Measurements from ENCODE around the gene CCDC27. TPM values are rescaled to one million over a fixed set of nuclear protein-coding genes. Genes with fewer than 3 reads are reported as not detected.

CCDC27 gene
- polyA plus RNA-seq, 1 experiment = not detected

DNA sequence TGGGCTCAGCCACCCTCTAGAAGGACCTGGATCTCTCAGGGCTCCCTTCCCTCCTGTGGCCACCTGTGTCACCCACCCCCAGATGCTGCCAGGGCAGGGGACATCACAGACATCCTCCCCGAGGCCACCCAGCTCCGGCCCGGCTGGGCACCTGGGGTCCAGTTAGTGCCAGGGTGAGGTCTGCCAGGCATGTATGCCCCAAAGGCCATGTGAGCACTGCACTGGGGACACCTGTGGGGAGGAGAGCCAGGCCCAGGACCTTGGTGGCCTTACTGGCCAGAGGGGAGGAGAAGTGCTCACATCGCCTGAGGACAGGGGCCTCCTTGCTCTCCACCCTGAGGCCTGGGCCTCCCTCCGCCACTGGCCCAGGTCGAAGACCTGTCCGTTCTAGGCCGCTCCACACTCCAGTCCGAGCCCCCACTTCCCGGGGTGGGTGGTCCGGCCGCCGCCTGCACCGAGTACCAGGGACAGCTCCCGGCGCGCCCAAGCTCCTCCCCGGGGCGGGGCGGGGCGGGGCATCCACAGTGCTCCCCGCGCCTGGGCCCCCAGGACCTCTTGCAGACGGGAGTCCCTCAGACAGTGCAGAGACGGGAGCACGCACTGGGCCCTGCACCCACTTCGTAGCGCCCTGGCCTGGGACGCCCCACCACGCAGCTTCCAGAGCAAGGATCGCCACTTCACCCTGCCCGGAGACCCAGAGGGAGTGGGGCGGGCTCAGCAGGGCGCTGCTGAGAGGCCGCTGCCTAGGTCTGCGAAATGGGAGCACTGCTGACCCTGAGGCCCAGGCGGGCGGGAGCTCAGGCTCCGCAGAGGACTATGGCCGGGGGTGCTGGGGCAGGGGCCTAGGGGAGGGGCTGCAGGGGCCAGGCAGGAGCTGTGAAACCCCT lies 34.3 kb upstream of the CCDC27 start:
- TF ChIP-seq, protein P1, sequence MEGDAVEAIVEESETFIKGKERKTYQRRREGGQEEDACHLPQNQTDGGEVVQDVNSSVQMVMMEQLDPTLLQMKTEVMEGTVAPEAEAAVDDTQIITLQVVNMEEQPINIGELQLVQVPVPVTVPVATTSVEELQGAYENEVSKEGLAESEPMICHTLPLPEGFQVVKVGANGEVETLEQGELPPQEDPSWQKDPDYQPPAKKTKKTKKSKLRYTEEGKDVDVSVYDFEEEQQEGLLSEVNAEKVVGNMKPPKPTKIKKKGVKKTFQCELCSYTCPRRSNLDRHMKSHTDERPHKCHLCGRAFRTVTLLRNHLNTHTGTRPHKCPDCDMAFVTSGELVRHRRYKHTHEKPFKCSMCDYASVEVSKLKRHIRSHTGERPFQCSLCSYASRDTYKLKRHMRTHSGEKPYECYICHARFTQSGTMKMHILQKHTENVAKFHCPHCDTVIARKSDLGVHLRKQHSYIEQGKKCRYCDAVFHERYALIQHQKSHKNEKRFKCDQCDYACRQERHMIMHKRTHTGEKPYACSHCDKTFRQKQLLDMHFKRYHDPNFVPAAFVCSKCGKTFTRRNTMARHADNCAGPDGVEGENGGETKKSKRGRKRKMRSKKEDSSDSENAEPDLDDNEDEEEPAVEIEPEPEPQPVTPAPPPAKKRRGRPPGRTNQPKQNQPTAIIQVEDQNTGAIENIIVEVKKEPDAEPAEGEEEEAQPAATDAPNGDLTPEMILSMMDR (IDR thresholded peaks at IDR 0.05; ENCODE audit: low read depth, low read length) = no peak
- Histone ChIP-seq H3K4me3 (ENCODE audit: low read depth, low read length) (no peak overlapping the region), H3K27ac (ENCODE audit: low read depth, low read length) (no peak overlapping the region), H3K27me3 (ENCODE audit: control insufficient read depth, insufficient read depth, low read length) (peaks cover 12% of the 10 kb centered on the region), H3K9me3 (ENCODE audit: control insufficient read depth, insufficient read depth, low read length) (no peaks in the 10 kb centered on the region; the same call in 1 of the 2 replicates)
- ChIA-PET CTCF (interaction anchor here (0.6 kb wide), 1 partner anchor 22 kb away, joined by 3 read pairs; no protein-coding TSS in a partner anchor), POLR2A (no interaction called here)
- no peak for DNase-seq (ENCODE audit: low read depth, low spot score)

DNA sequence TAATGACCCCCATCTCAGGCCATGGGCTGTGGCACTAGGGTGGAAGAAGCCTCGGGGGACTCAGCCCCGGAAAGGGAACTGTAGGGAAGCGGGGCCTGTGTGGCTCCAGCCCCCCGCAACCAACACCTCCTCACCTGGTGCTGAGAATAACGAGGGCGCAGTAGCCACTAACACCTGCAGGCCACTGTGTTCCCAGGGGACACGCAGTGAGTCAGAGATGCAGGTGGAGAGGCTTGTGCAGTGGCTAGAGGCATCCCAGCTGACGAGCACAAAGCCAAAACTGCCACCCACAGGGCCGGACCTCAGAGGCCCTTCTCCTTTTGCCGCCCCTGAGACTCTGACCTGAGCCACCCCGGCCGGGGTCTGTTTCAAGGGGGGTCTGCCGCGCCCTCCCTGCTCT lies 33.5 kb upstream of the CCDC27 start:
- H3K9me3 ChIP-seq (ENCODE audit: control insufficient read depth, insufficient read depth, low read length) = no peaks in the 10 kb centered on the region; the same call in 1 of the 2 replicates
- CTCF ChIA-PET = no interaction called here
- no peak overlapping the region for H3K4me3 ChIP-seq (ENCODE audit: low read depth, low read length)
- TF ChIP-seq, protein P1 (IDR thresholded peaks at IDR 0.05; ENCODE audit: low read depth, low read length) = no peak
- H3K27me3 ChIP-seq (ENCODE audit: control insufficient read depth, insufficient read depth, low read length) = peaks cover 9% of the 10 kb centered on the region
- POLR2A ChIA-PET = no interaction called here
- no peak for DNase-seq (ENCODE audit: low read depth, low spot score)
- H3K27ac ChIP-seq (ENCODE audit: low read depth, low read length) = no peak overlapping the region

DNA sequence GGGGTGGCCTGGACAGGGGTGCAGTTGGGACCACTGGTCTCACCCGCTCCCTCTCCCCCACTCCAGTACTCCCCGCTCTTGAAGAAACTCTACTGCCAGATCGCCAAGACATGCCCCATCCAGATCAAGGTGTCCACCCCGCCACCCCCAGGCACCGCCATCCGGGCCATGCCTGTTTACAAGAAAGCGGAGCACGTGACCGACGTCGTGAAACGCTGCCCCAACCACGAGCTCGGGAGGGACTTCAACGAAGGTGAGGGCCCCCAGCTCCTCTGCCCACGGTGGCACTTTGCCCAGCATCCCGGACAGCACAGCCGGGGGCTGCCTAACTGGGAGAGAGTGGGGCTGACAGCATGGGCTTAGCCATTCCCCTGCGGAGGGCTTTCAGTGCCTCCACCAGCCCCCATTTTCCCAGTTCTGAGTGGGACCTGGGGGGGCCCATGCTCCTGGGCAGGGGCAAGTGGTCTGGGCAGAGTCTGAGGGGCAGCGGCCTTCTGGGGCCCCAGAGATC lies 30.2 kb upstream of the CCDC27 start:
- TF ChIP-seq, protein P1 (IDR thresholded peaks at IDR 0.05; ENCODE audit: low read depth, low read length) = no peak
- H3K9me3 ChIP-seq (ENCODE audit: control insufficient read depth, insufficient read depth, low read length) = no peaks in the 10 kb centered on the region; the same call in 1 of the 2 replicates
- no peak overlapping the region for H3K27ac ChIP-seq (ENCODE audit: low read depth, low read length)
- DNase-seq (ENCODE audit: low read depth, low spot score) = no peak
- ChIA-PET POLR2A (no interaction called here), CTCF (no interaction called here)
- no peak overlapping the region for H3K4me3 ChIP-seq (ENCODE audit: low read depth, low read length)
- peaks cover 7% of the 10 kb centered on the region for H3K27me3 ChIP-seq (ENCODE audit: control insufficient read depth, insufficient read depth, low read length)

DNA sequence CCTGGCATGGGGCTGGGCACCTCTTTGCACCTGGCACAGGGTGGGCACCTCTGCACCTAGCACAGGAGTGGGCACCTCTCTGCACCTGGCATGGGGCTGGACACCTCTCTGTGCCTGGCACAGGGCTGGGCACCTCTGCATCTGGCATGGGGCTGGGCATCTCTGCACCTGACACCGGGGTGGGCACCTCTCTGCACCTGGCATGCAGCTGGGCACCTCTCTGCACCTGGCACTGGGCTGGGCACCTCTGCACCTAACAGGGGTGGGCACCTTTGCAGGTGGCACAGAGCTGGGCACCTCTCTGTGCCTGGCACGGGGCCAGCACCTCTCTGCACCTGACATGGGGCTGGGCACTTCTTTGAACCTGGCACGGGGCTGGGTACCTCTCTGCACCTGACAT lies 29.4 kb upstream of the CCDC27 start:
- POLR2A ChIA-PET = no interaction called here
- no peak for DNase-seq (ENCODE audit: low read depth, low spot score)
- Histone ChIP-seq H3K27me3 (ENCODE audit: control insufficient read depth, insufficient read depth, low read length) (peaks cover 3% of the 10 kb centered on the region), H3K9me3 (ENCODE audit: control insufficient read depth, insufficient read depth, low read length) (no peaks in the 10 kb centered on the region; the same call in 1 of the 2 replicates), H3K27ac (ENCODE audit: low read depth, low read length) (no peak overlapping the region), H3K4me3 (ENCODE audit: low read depth, low read length) (no peak overlapping the region)
- TF ChIP-seq, protein P1 (IDR thresholded peaks at IDR 0.05; ENCODE audit: low read depth, low read length) = no peak
- CTCF ChIA-PET = no interaction called here
